ENCODE measurements around the gene INTS11.
"Not testable (repeated sequence)": the region's sequence is repeated elsewhere in the genome, so short reads cannot be mapped to it uniquely, and the experiment has no call there.

Gene INTS11

GRCh38 chr1:1318777-1319645, 5.4 kb downstream of the INTS11 start:
- Histone ChIP-seq H3K9me3 (no peaks in the 10 kb centered on the region), H3K4me1 (peaks cover 0 to 56% (median 44%) of the 10 kb centered on the region in 4 donors), H3K27ac (peak overlapping the region; percentile 62 to 65), H3K36me3 (peaks cover 18 to 65% (median 50%) of the 10 kb centered on the region in 3 donors), H3K4me3 (no peak overlapping the region), H3K27me3 (no peaks in the 10 kb centered on the region)
- no peak for TF ChIP-seq CTCF (IDR thresholded peaks at IDR 0.05)
- no peak for DNase-seq
- intact Hi-C loops (cut with DNase I; ENCODE audit: low total_unique reads) = no loop called here

- peak; percentile 92 to 94 for DNase-seq
- no peaks in the 10 kb centered on the region for H3K27me3 ChIP-seq
- peak overlapping the region; percentile 62 to 65 for H3K27ac ChIP-seq
- intact Hi-C loops (cut with DNase I; ENCODE audit: low total_unique reads) = no loop called here
- H3K4me1 ChIP-seq = peaks cover 0 to 51% (median 38%) of the 10 kb centered on the region in 4 donors
- H3K4me3 ChIP-seq = no peak overlapping the region
- H3K36me3 ChIP-seq = peaks cover 26 to 73% (median 59%) of the 10 kb centered on the region in 3 donors
- TF ChIP-seq CTCF (IDR thresholded peaks at IDR 0.05) = no peak
- no peaks in the 10 kb centered on the region for H3K9me3 ChIP-seq
Measured at GRCh38 chr1:1318131-1318652, 6.3 kb downstream of the INTS11 start.

GRCh38 chr1:1317420-1317819, 7.0 kb downstream of the INTS11 start:
- no peaks in the 10 kb centered on the region for H3K27me3 ChIP-seq
- peaks cover 34 to 81% (median 66%) of the 10 kb centered on the region in 3 donors for H3K36me3 ChIP-seq
- no peak for TF ChIP-seq CTCF (IDR thresholded peaks at IDR 0.05)
- H3K9me3 ChIP-seq = no peaks in the 10 kb centered on the region
- H3K27ac ChIP-seq = peak overlapping the region; percentile 62 to 65
- no peak for DNase-seq
- intact Hi-C loops (cut with DNase I; ENCODE audit: low total_unique reads) = no loop called here
- H3K4me3 ChIP-seq = no peak overlapping the region
- H3K4me1 ChIP-seq = peaks cover 0 to 43% (median 31%) of the 10 kb centered on the region in 4 donors

- DNase-seq; H3K9me3 ChIP-seq; H3K27me3 ChIP-seq; intact Hi-C loops (cut with DNase I; ENCODE audit: low total_unique reads); H3K27ac ChIP-seq; H3K4me3 ChIP-seq: not testable (repeated sequence)
- peaks cover 0 to 31% (median 21%) of the 10 kb centered on the region in 4 donors for H3K4me1 ChIP-seq
- peaks cover 40 to 84% (median 79%) of the 10 kb centered on the region in 3 donors for H3K36me3 ChIP-seq
Measured at GRCh38 chr1:1316199-1316598, 8.3 kb downstream of the INTS11 start.

GRCh38 chr1:1315435-1315954, 9.0 kb downstream of the INTS11 start:
- no peaks in the 10 kb centered on the region for H3K9me3 ChIP-seq
- H3K27me3 ChIP-seq = no peaks in the 10 kb centered on the region
- H3K27ac ChIP-seq = no peak overlapping the region
- no peak for TF ChIP-seq CTCF (IDR thresholded peaks at IDR 0.05)
- H3K36me3 ChIP-seq = peaks cover 46 to 84% (median 83%) of the 10 kb centered on the region in 3 donors
- H3K4me1 ChIP-seq = peaks cover 0 to 24% (median 15%) of the 10 kb centered on the region in 4 donors
- no peak overlapping the region for H3K4me3 ChIP-seq
- intact Hi-C loops (cut with DNase I; ENCODE audit: low total_unique reads) = no loop called here
- DNase-seq = no peak
